T-cell (primary cell): ENCODE measurements around the gene CHST14. TPM values are rescaled to one million over a fixed set of nuclear protein-coding genes. Genes with fewer than 3 reads are reported as not detected.

ENCODE experiments used
- ATAC-seq, 4 experiments: fragments of 200-7000 bp in 3 of 4; fragments of 150-1000 bp in 1 of 4; cut with Tn5 transposase; replicated peaks in 1 of 4; 1 replicate in 3 of 4; 2 replicates in 1 of 4; pipeline ENCODE4 v1.10.0; 2021; ENCODE audit warnings: moderate library complexity in 3 of 4, mild to moderate bottlenecking in 2 of 4, moderate number of reproducible peaks in 1 of 4
- CTCF ChIA-PET, 2 donors: fragments of 300-600 bp; sonication (Branson Sonifier 250); formaldehyde crosslinking; loops; one replicate each; lab custom pipeline; 2022; ENCODE audit warnings: antibody characterized with exemption in 2 of 2; lab: Charles Lee
- POLR2A ChIA-PET, 2 donors: fragments of 300-600 bp; sonication (Branson Sonifier 250); formaldehyde crosslinking; loops; one replicate each; lab custom pipeline; 2022; ENCODE audit warnings: antibody characterized with exemption in 2 of 2; lab: Charles Lee
- DNase-seq, 35 experiments: peaks; one replicate each; pipeline versions ENCODE4 v3.0.0 to v3.0.0-alpha.2; 2013 to 2023
- H3K27ac ChIP-seq: one replicate; pipeline ENCODE4 v1.5.1; 2013; ENCODE audit warnings: low read length
- H3K27me3 ChIP-seq, 2 experiments: replicated peaks in 1 of 2; 1 replicate in 1 of 2; 2 replicates in 1 of 2; pipeline versions ENCODE4 v1.6.1 to v1.7.0; 2013; ENCODE audit warnings: low read length in 1 of 2, mixed read lengths in 1 of 2; ENCODE audit not compliant: control insufficient read depth in 2 of 2, insufficient read depth in 2 of 2; ENCODE audit errors: extremely low read depth in 1 of 2
- H3K36me3 ChIP-seq, 2 donors: 1 replicate in 1 of 2; 2 replicates in 1 of 2; pipeline versions ENCODE4 v1.6.1 to v1.7.0; 2013; ENCODE audit warnings: low read length in 1 of 2; ENCODE audit not compliant: control insufficient read depth in 2 of 2, insufficient read depth in 1 of 2; ENCODE audit errors: extremely low read depth in 1 of 2
- H3K4me1 ChIP-seq, 2 experiments: 1 replicate in 1 of 2; 2 replicates in 1 of 2; pipeline versions ENCODE4 v1.6.1 to v1.7.0; 2013; ENCODE audit warnings: low read length in 2 of 2, mixed read lengths in 1 of 2; ENCODE audit not compliant: insufficient read depth in 2 of 2, control insufficient read depth in 1 of 2; ENCODE audit errors: extremely low read depth in 1 of 2
- H3K4me3 ChIP-seq, 2 donors: 1 replicate in 1 of 2; 2 replicates in 1 of 2; pipeline versions ENCODE4 v1.5.1 to v1.7.0; 2013; ENCODE audit warnings: mild to moderate bottlenecking in 2 of 2, low read length in 1 of 2, moderate library complexity in 1 of 2; ENCODE audit not compliant: control insufficient read depth in 1 of 2; ENCODE audit errors: extremely low read depth in 1 of 2
- H3K9me3 ChIP-seq: 2 replicates; pipeline ENCODE4 v1.7.0; 2013
- H3K27ac Mint-ChIP-seq, 2 donors: one replicate each; pipeline ENCODE4 v1.8.0; 2020 to 2021; ENCODE audit warnings: mild to moderate bottlenecking in 2 of 2, mixed read lengths in 2 of 2
- H3K27me3 Mint-ChIP-seq, 2 donors: one replicate each; pipeline ENCODE4 v1.8.0; 2021 to 2022; ENCODE audit warnings: mixed read lengths in 2 of 2
- H3K36me3 Mint-ChIP-seq: one replicate; pipeline ENCODE4 v1.8.0; 2021; ENCODE audit warnings: mixed read lengths
- H3K4me1 Mint-ChIP-seq, 3 donors: one replicate each; pipeline ENCODE4 v1.8.0; 2020 to 2022; ENCODE audit warnings: mixed read lengths in 3 of 3, mild to moderate bottlenecking in 1 of 3
- H3K4me3 Mint-ChIP-seq, 3 donors: one replicate each; pipeline ENCODE4 v1.8.0; 2020 to 2022; ENCODE audit warnings: mild to moderate bottlenecking in 3 of 3, mixed read lengths in 3 of 3, moderate library complexity in 3 of 3
- H3K9me3 Mint-ChIP-seq, 3 donors: one replicate each; pipeline ENCODE4 v1.8.0; 2020 to 2022; ENCODE audit warnings: mixed read lengths in 3 of 3
- WGBS: methylation state at CpG from one replicate; pipeline ENCODE4 v1.1.5; 2013; ENCODE audit warnings: missing lambda C conversion rate; ENCODE audit not compliant: insufficient coverage; 5-methylcytosine and 5-hydroxymethylcytosine counted together
- total RNA-seq, 35 experiments: library from RNA in 6 of 35; stranded (reverse) in 6 of 35; fragments of 120-200 nt in 1 of 35; gene quantifications; one replicate each; pipeline versions ENCODE4 v1.2.1 to v1.2.4 and lab custom pipeline; 2013 to 2026

CHST14 gene
- total RNA-seq, 5 donors from 2014 or later (not counting 1 experiment from before 2014, with no cell fraction given) = 5.8 to 13.3 (median 9.9) TPM

DNA sequence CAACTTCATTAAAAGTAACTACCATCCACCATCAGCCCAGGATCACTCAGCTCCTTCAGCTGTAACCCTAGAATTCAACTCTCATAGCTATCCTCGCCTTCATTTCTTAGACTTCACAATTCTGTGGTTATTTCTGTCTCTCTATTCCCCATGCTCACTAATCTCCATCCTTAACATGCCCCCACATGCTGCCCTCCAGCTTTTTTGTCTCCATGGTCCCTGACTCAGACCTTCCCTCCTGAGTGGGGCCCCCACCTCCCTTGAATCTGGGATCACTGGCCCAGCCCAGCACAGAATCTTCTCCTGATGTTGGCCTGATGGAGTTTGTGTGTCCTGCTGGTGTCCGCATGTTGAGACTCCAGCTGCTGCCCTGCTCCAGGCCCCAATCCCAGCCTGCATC lies 41.7 kb downstream of the CHST14 start:
- no peaks in the 10 kb centered on the region for H3K9me3 ChIP-seq
- H3K4me3 ChIP-seq = no peak overlapping the region
- Mint-ChIP-seq H3K4me3 (peak overlapping the region; percentile 40 to 78 (median 53)), H3K36me3 (no peaks in the 10 kb centered on the region), H3K27ac (no peak overlapping the region), H3K4me1 (peaks cover 16 to 25% (median 21%) of the 10 kb centered on the region in 3 donors), H3K27me3 (peaks cover 45 to 54% of the 10 kb centered on the region in 2 donors), H3K9me3 (no peaks in the 10 kb centered on the region)
- H3K4me1 ChIP-seq = peaks cover 0 to 14% of the 10 kb centered on the region in 2 experiments
- ChIA-PET POLR2A (interaction anchor here in 1 of 2 donors (0.6 kb wide), 2 partner anchors 113 to 276 kb away, joined by 3 to 4 read pairs; no protein-coding TSS in a partner anchor), CTCF (no interaction called here)
- WGBS = 100% methylated on average over 1 of the region's 2 CpGs
- ATAC-seq = no peak
- no peak overlapping the region for H3K27ac ChIP-seq
- H3K27me3 ChIP-seq = peaks cover 13 to 62% of the 10 kb centered on the region in 2 experiments
- H3K36me3 ChIP-seq = no peaks in the 10 kb centered on the region
- no peak for DNase-seq

DNA sequence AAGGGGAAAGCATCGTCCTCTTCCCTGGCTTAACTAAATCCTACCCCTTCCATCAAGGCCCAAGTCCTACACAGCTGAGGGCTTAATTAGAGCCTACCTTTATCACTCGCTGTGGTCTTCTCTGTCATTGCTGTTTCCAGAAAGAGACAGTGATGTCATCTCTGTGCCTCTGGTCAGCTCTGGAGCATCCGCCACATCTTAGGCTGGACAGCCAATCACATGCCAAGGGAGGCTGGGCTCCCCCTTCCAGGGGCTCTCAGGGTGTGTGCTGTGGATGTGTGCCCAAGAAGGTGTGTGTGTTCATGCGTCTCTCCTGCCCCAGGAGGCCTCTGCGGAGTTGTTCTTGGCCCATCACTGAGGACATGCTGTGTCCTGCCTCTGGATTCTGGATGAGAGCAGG lies 42.8 kb downstream of the CHST14 start:
- Mint-ChIP-seq H3K4me3 (no peak overlapping the region), H3K4me1 (peaks cover 16 to 22% (median 21%) of the 10 kb centered on the region in 3 donors), H3K27me3 (peaks cover 34 to 44% of the 10 kb centered on the region in 2 donors), H3K36me3 (no peaks in the 10 kb centered on the region), H3K9me3 (no peaks in the 10 kb centered on the region), H3K27ac (no peak overlapping the region)
- Histone ChIP-seq H3K36me3 (no peaks in the 10 kb centered on the region), H3K9me3 (no peaks in the 10 kb centered on the region), H3K4me1 (peaks cover 0 to 13% of the 10 kb centered on the region in 2 experiments), H3K4me3 (no peak overlapping the region), H3K27me3 (peaks cover 10 to 55% of the 10 kb centered on the region in 2 experiments), H3K27ac (no peak overlapping the region)
- WGBS = 94% methylated on average over 3 of the region's 5 CpGs
- no peak for DNase-seq
- ChIA-PET POLR2A (no interaction called here), CTCF (no interaction called here)
- ATAC-seq = no peak

DNA sequence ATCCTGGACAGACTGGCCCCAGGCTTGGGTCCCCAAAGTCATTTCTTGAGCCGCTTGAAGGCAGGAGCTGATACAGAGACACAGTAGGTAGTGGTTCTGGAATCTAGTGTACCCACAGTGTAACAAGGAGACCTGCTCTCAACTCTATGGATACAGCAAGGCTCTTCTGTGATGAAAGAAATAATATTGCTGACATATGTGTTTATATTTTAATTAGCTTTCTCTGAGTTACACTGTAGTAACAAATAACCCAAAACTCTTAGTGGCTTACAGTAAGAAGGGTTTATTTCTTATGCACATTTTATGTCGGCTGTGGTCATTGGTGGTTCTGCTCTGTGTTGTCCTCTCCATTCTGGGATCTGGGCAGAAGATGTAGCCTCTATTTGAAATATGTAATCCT lies 45.5 kb downstream of the CHST14 start:
- Histone ChIP-seq H3K36me3 (no peaks in the 10 kb centered on the region), H3K4me1 (peaks cover 0 to 7% of the 10 kb centered on the region in 2 experiments), H3K27ac (no peak overlapping the region), H3K4me3 (no peak overlapping the region), H3K9me3 (no peaks in the 10 kb centered on the region), H3K27me3 (peaks cover 0 to 36% of the 10 kb centered on the region in 2 experiments)
- Mint-ChIP-seq H3K27ac (no peak overlapping the region), H3K9me3 (no peaks in the 10 kb centered on the region), H3K27me3 (peaks cover 22 to 28% of the 10 kb centered on the region in 2 donors), H3K4me1 (peaks cover 10 to 17% (median 11%) of the 10 kb centered on the region in 3 donors), H3K36me3 (no peaks in the 10 kb centered on the region), H3K4me3 (no peak overlapping the region)
- POLR2A ChIA-PET = no interaction called here
- ATAC-seq (no peak), DNase-seq (no peak)
- WGBS = no CpG with 5 or more reads among the region's 2 CpGs
- CTCF ChIA-PET = no interaction called here

Other genes starting within 250 kb of the CHST14 start
- gene PAK6, start 231.9 kb upstream of the CHST14 start, total RNA-seq = 1 to 10 TPM in 2 of 5 donors, under 1 TPM in 1, not detected in 2; 0.28 to 2.1 (median 1.4) TPM
- under 1 TPM in 2 of 5 donors, not detected in 3; 0.23 to 0.38 TPM for gene ANKRD63, start 187.9 kb upstream of the CHST14 start, total RNA-seq
- gene PLCB2, start 163.0 kb upstream of the CHST14 start, total RNA-seq = 100 to 1,000 TPM; 242 to 293 (median 245) TPM
- 10 to 100 TPM in 1 of 5 donors, 1 to 10 TPM in 4; 5.5 to 10.9 (median 6.4) TPM for gene INAFM2, start 147.3 kb upstream of the CHST14 start, total RNA-seq
- 1 to 10 TPM in 4 of 5 donors, under 1 TPM in 1; 0.80 to 2.2 (median 1.7) TPM for gene CCDC9B, start 130.0 kb upstream of the CHST14 start, total RNA-seq
- under 1 TPM in 1 of 5 donors, not detected in 4; 0.70 TPM for gene PHGR1, start 120.0 kb upstream of the CHST14 start, total RNA-seq
- gene DISP2, start 112.8 kb upstream of the CHST14 start, total RNA-seq = 1 to 10 TPM in 1 of 5 donors, under 1 TPM in 4; 0.03 to 1.4 (median 0.18) TPM
- 1 to 10 TPM; 3.8 to 8.0 (median 6.2) TPM for gene KNSTRN, start 88.3 kb upstream of the CHST14 start, total RNA-seq
- 10 to 100 TPM; 52.3 to 89.8 (median 81.4) TPM for gene IVD, start 65.2 kb upstream of the CHST14 start, total RNA-seq
- 10 to 100 TPM; 31.1 to 50.9 (median 48.1) TPM for gene BAHD1, start 30.0 kb upstream of the CHST14 start, total RNA-seq
- gene CCDC32, start 94.1 kb downstream of the CHST14 start, total RNA-seq = 10 to 100 TPM; 19.9 to 31.5 (median 27.2) TPM
- 10 to 100 TPM; 17.4 to 24.7 (median 18.9) TPM for gene RPUSD2, start 98.3 kb downstream of the CHST14 start, total RNA-seq
- gene KNL1, start 123.3 kb downstream of the CHST14 start, total RNA-seq = 1 to 10 TPM in 4 of 5 donors, under 1 TPM in 1; 0.55 to 3.8 (median 1.7) TPM
- gene RAD51, start 224.2 kb downstream of the CHST14 start, total RNA-seq = 1 to 10 TPM in 4 of 5 donors, under 1 TPM in 1; 0.85 to 2.5 (median 1.2) TPM